Ovary (tissue), 3 donors: ENCODE measurements around the gene ADGRE3.

Experiments used
- EP300 ChIP-seq: sonication (generic); formaldehyde crosslinking; IDR thresholded peaks from one replicate; pipeline ENCODE4 v1.6.1; 2017; ENCODE audit warnings: antibody characterized with exemption
- POLR2A ChIP-seq: fragments of 450-650 bp; IDR thresholded peaks from one replicate; pipeline ENCODE4 v1.6.1; 2017; ENCODE audit warnings: antibody characterized with exemption, mild to moderate bottlenecking, moderate library complexity
- TF ChIP-seq, protein P1 (sequence below), 3 donors: fragments of 450-650 bp in 2 of 3; fragments of 200-600 bp in 1 of 3; IDR thresholded peaks; one replicate each; pipeline versions ENCODE4 v1.5.1 to v1.8.0; 2016 to 2022; ENCODE audit warnings: antibody characterized with exemption in 3 of 3, mild to moderate bottlenecking in 1 of 3
- donor health status: DM: no; HTN: no; CAD: no.

DNA sequence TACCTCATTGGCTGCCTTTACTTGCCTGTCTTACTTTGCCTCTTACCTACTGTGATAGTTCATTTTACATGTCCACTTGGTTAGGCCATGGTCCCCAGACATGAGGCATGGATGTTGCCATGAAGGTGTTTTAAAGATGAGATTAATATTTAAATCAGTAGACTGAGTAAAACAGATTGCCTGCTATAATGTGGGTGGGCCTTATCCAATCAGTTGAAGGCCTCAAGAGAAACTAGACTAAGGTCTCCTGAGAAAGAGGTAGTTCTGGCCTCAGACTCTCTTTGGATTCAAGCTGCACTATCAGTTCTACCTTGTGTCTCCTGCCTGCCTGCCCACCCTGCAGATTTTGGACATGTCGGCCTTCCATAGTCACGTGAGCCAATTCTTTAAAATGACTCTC, 26.1 kb downstream of the ADGRE3 start:
- TF ChIP-seq, protein P1, sequence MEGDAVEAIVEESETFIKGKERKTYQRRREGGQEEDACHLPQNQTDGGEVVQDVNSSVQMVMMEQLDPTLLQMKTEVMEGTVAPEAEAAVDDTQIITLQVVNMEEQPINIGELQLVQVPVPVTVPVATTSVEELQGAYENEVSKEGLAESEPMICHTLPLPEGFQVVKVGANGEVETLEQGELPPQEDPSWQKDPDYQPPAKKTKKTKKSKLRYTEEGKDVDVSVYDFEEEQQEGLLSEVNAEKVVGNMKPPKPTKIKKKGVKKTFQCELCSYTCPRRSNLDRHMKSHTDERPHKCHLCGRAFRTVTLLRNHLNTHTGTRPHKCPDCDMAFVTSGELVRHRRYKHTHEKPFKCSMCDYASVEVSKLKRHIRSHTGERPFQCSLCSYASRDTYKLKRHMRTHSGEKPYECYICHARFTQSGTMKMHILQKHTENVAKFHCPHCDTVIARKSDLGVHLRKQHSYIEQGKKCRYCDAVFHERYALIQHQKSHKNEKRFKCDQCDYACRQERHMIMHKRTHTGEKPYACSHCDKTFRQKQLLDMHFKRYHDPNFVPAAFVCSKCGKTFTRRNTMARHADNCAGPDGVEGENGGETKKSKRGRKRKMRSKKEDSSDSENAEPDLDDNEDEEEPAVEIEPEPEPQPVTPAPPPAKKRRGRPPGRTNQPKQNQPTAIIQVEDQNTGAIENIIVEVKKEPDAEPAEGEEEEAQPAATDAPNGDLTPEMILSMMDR (IDR thresholded peaks at IDR 0.05), result no peak
- TF ChIP-seq POLR2A (no peak), EP300 (no peak)
